Measurements from ENCODE around the gene TMEM183A. TPM values are rescaled to one million over a fixed set of nuclear protein-coding genes. Genes with fewer than 3 reads are reported as not detected.

Gene TMEM183A
- total and polyA plus RNA-seq, 8 donors: 33.3 to 177 (median 56.3) TPM

DNA sequence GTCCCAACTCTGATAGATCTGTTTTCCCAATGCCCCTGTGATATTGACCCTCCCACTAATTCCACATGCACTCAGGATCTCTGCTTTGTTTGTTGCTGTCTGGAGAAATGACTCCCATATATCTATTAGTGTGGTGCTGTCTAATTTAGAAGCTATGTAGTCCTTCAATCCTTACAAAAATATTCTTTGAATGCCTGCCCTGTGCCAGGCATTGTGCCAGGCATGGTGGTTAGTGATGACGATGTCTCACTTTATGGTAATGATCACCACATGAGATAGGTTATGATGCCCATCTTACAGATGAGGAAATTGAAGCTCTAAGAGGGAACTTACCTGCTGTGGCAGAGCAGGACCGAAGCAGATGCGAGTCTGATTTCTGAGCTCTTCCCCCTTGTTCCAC lies 65.7 kb downstream of the TMEM183A start:
- H3K4me3 ChIP-seq: no peak overlapping the region
- peaks cover 12 to 31% (median 22%) of the 10 kb centered on the region in 4 donors for H3K4me1 ChIP-seq
- H3K27me3 ChIP-seq: peaks cover 0 to 49% (median 25%) of the 10 kb centered on the region in 3 donors
- peaks cover 0 to 9% (median 0%) of the 10 kb centered on the region in 4 donors for H3K36me3 ChIP-seq
- no peaks in the 10 kb centered on the region for H3K9me3 ChIP-seq
- intact Hi-C loops (cut with DNase I; ENCODE audit: low total_unique reads): no loop called here
- TF ChIP-seq EP300 (IDR thresholded peaks at IDR 0.05) (no peak), POLR2A (IDR thresholded peaks at IDR 0.05) (no peak), POLR2AphosphoS5 (IDR thresholded peaks at IDR 0.05) (no peak)
- TF ChIP-seq, protein P1, sequence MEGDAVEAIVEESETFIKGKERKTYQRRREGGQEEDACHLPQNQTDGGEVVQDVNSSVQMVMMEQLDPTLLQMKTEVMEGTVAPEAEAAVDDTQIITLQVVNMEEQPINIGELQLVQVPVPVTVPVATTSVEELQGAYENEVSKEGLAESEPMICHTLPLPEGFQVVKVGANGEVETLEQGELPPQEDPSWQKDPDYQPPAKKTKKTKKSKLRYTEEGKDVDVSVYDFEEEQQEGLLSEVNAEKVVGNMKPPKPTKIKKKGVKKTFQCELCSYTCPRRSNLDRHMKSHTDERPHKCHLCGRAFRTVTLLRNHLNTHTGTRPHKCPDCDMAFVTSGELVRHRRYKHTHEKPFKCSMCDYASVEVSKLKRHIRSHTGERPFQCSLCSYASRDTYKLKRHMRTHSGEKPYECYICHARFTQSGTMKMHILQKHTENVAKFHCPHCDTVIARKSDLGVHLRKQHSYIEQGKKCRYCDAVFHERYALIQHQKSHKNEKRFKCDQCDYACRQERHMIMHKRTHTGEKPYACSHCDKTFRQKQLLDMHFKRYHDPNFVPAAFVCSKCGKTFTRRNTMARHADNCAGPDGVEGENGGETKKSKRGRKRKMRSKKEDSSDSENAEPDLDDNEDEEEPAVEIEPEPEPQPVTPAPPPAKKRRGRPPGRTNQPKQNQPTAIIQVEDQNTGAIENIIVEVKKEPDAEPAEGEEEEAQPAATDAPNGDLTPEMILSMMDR (IDR thresholded peaks at IDR 0.05): no peak
- WGBS, 5 donors: 70 to 96% (median 90%) methylated on average over 3 of the region's 3 CpGs
- no peak for DNase-seq
- no peak overlapping the region for H3K27ac ChIP-seq

DNA sequence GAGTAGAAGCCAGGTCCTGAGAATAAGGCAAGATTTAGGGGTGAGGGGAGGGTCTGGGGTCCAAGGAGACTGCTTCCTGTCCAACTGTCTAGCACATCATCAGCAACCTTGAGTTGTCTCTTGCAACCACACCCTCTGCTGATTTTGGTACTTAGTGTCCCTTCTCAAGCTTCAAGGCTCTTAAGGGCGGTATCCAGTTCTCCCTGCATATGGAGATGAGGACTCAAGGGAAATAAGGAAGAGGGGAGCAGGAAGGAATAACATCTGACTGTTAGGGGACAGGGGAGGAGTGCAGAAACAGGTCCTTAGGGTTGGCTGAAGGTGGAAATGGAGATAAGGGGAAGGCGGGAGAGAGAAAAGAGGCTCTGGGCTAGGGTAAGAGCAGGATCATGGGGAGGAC lies 66.3 kb downstream of the TMEM183A start:
- Histone ChIP-seq H3K27me3 (peaks cover 0 to 53% (median 25%) of the 10 kb centered on the region in 3 donors), H3K36me3 (peaks cover 0 to 9% (median 0%) of the 10 kb centered on the region in 4 donors), H3K9me3 (no peaks in the 10 kb centered on the region), H3K4me3 (no peak overlapping the region), H3K4me1 (peaks cover 12 to 28% (median 20%) of the 10 kb centered on the region in 4 donors), H3K27ac (no peak overlapping the region)
- WGBS, 5 donors: 80 to 91% (median 85%) methylated on average over 2 of the region's 2 CpGs
- intact Hi-C loops (cut with DNase I; ENCODE audit: low total_unique reads): no loop called here
- DNase-seq: no peak
- TF ChIP-seq, protein P1 (IDR thresholded peaks at IDR 0.05): no peak
- TF ChIP-seq POLR2A (IDR thresholded peaks at IDR 0.05): no peak
- TF ChIP-seq POLR2AphosphoS5 (IDR thresholded peaks at IDR 0.05): no peak

Other genes starting within 250 kb of the TMEM183A start
- gene KDM5B, start 199.0 kb upstream of the TMEM183A start, total RNA-seq: 100 to 1,000 TPM in 2 of 5 donors, 10 to 100 TPM in 3; 46.0 to 229 (median 84.5) TPM
- 10 to 100 TPM in 1 of 3 donors, 1 to 10 TPM in 2; 6.5 to 13.4 (median 7.2) TPM for gene KDM5B, start 199.0 kb upstream of the TMEM183A start, polyA plus RNA-seq
- gene PCAT6, start 196.4 kb upstream of the TMEM183A start, total RNA-seq: not detected
- 1 to 10 TPM; 1.2 to 3.9 (median 2.7) TPM for gene PCAT6, start 196.4 kb upstream of the TMEM183A start, polyA plus RNA-seq
- 1 to 10 TPM in 2 of 5 donors, under 1 TPM in 1, not detected in 2; 0.45 to 5.1 (median 4.2) TPM for gene RABIF, start 118.2 kb upstream of the TMEM183A start, total RNA-seq
- gene RABIF, start 118.2 kb upstream of the TMEM183A start, polyA plus RNA-seq: 1 to 10 TPM; 4.9 to 9.1 (median 6.1) TPM
- 10 to 100 TPM; 15.4 to 97.3 (median 29.2) TPM for gene KLHL12, start 80.1 kb upstream of the TMEM183A start, total RNA-seq
- gene KLHL12, start 80.1 kb upstream of the TMEM183A start, polyA plus RNA-seq: 10 to 100 TPM; 10.4 to 13.0 (median 12.5) TPM
- 100 to 1,000 TPM in 1 of 5 donors, 10 to 100 TPM in 4; 46.1 to 112 (median 70.6) TPM for gene ADIPOR1, start 49.1 kb upstream of the TMEM183A start, total RNA-seq
- 10 to 100 TPM; 55.8 to 69.7 (median 60.5) TPM for gene ADIPOR1, start 49.1 kb upstream of the TMEM183A start, polyA plus RNA-seq
- 10 to 100 TPM; 17.7 to 89.8 (median 49.6) TPM for gene CYB5R1, start 40.1 kb upstream of the TMEM183A start, total RNA-seq
- 10 to 100 TPM; 38.6 to 54.0 (median 45.1) TPM for gene CYB5R1, start 40.1 kb upstream of the TMEM183A start, polyA plus RNA-seq
- 1 to 10 TPM in 2 of 5 donors, under 1 TPM in 2, not detected in 1; 0.29 to 2.2 (median 1.2) TPM for gene PPFIA4, start 19.1 kb downstream of the TMEM183A start, total RNA-seq
- gene PPFIA4, start 19.1 kb downstream of the TMEM183A start, polyA plus RNA-seq: under 1 TPM; 0.31 to 0.95 (median 0.37) TPM
- gene MYOG, start 78.6 kb downstream of the TMEM183A start, total RNA-seq: not detected
- gene MYOG, start 78.6 kb downstream of the TMEM183A start, polyA plus RNA-seq: not detected
- 1 to 10 TPM in 2 of 5 donors, under 1 TPM in 1, not detected in 2; 0.18 to 3.1 (median 1.2) TPM for gene ADORA1, start 120.4 kb downstream of the TMEM183A start, total RNA-seq
- 1 to 10 TPM in 2 of 3 donors, under 1 TPM in 1; 0.30 to 4.2 (median 3.7) TPM for gene ADORA1, start 120.4 kb downstream of the TMEM183A start, polyA plus RNA-seq
- gene MYBPH, start 168.5 kb downstream of the TMEM183A start, total RNA-seq: not detected
- under 1 TPM in 2 of 3 donors, not detected in 1; 0.05 to 0.19 TPM for gene MYBPH, start 168.5 kb downstream of the TMEM183A start, polyA plus RNA-seq
- gene CHI3L1, start 179.3 kb downstream of the TMEM183A start, total RNA-seq: 1 to 10 TPM in 2 of 5 donors, not detected in 3; 1.1 to 3.9 TPM
- gene CHI3L1, start 179.3 kb downstream of the TMEM183A start, polyA plus RNA-seq: 10 to 100 TPM in 1 of 3 donors, 1 to 10 TPM in 2; 2.0 to 28.1 (median 6.0) TPM
- under 1 TPM in 1 of 5 donors, not detected in 4; 0.18 TPM for gene CHIT1, start 222.3 kb downstream of the TMEM183A start, total RNA-seq
- gene CHIT1, start 222.3 kb downstream of the TMEM183A start, polyA plus RNA-seq: under 1 TPM in 1 of 3 donors, not detected in 2; 0.05 TPM